A549 (cell line): ENCODE results near the gene RNF13. TPM values are rescaled to one million over a fixed set of nuclear protein-coding genes. Genes with fewer than 3 reads are reported as not detected.

Experiments used
- ATAC-seq, 2 experiments: fragments of 200-7000 bp in 1 of 2; fragments of >200 bp in 1 of 2; cut with Nextera tagmentation in 1 of 2; cut with Tn5 transposase in 1 of 2; 3 replicates each; pipeline versions ENCODE4 v1.8.0 to v1.9.1; 2018 to 2020; ENCODE audit warnings: mild to moderate bottlenecking in 1 of 2, moderate library complexity in 1 of 2
- CTCF ChIA-PET: fragments of 300-600 bp; sonication (Branson Sonifier 250); formaldehyde crosslinking; extraction: SDS; loops from one replicate; lab custom pipeline; 2021; ENCODE audit warnings: antibody characterized with exemption, inconsistent platforms; lab: Yijun Ruan, JAX
- POLR2A ChIA-PET: fragments of 350-600 bp; formaldehyde crosslinking; extraction: SDS; loops from one replicate; lab custom pipeline; 2021; ENCODE audit warnings: antibody characterized with exemption, inconsistent platforms; lab: Yijun Ruan, JAX
- DNase-seq, 2 experiments: peaks; one replicate each; pipeline versions ENCODE4 v3.0.0 to v3.0.0-alpha.2; 2011 to 2016; ENCODE audit warnings: low read depth in 1 of 2, low spot score in 1 of 2
- FAIRE-seq: peaks from 2 replicates; lab custom pipeline; 2011; peaks lifted over from hg19 to GRCh38; lab: Jason Lieb, UNC
- H3K27ac ChIP-seq, 2 experiments: fragments of >200 bp; sonication (Bioruptor Twin); formaldehyde crosslinking; 3 replicates each; pipeline ENCODE4 v1.5.1; 2016 to 2017
- H3K4me1 ChIP-seq: fragments of >200 bp; sonication (Bioruptor Twin); formaldehyde crosslinking; 3 replicates; pipeline ENCODE4 v1.6.1; 2016
- H3K4me2 ChIP-seq: fragments of >200 bp; sonication (Bioruptor Twin); formaldehyde crosslinking; 3 replicates; pipeline ENCODE4 v1.6.1; 2016
- H3K4me3 ChIP-seq: fragments of >200 bp; sonication (Bioruptor Twin); formaldehyde crosslinking; 3 replicates; pipeline ENCODE4 v1.5.1; 2016
- H3K9me3 ChIP-seq: fragments of >200 bp; sonication (Bioruptor Twin); formaldehyde crosslinking; 3 replicates; pipeline ENCODE4 v1.6.1; 2016
- ATOH8 ChIP-seq: fragments of 250-450 bp; sonication (Bioruptor Pico); IDR thresholded peaks from 2 replicates; pipeline ENCODE4 v1.5.0; 2020; ENCODE audit warnings: low read depth, mild to moderate bottlenecking, moderate library complexity
- BCL3 ChIP-seq: fragments of >200 bp; sonication (Bioruptor Twin); formaldehyde crosslinking; IDR thresholded peaks from 3 replicates; pipeline ENCODE4 v1.6.1; 2016
- BHLHE40 ChIP-seq: IDR thresholded peaks from 2 replicates; pipeline ENCODE4 v1.6.1; 2012; ENCODE audit warnings: low read depth, low read length, inconsistent platforms
- CBX2 ChIP-seq: fragments of 200-600 bp; sonication (generic); IDR thresholded peaks from 2 replicates; pipeline ENCODE4 v1.6.1; 2016; ENCODE audit warnings: low read depth, mild to moderate bottlenecking, borderline replicate concordance
- E2F6 ChIP-seq: IDR thresholded peaks from 2 replicates; pipeline ENCODE4 v1.6.1; 2012; ENCODE audit warnings: low read depth, borderline replicate concordance
- ESRRA ChIP-seq: fragments of 150-350 bp; IDR thresholded peaks from 2 replicates; pipeline ENCODE4 v1.6.1; 2014; ENCODE audit warnings: mild to moderate bottlenecking, low read length, borderline replicate concordance
- FOSL2 ChIP-seq, 2 experiments: fragments of 450-650 bp in 1 of 2; fragments of >200 bp in 1 of 2; sonication (Bioruptor Twin) in 1 of 2; formaldehyde crosslinking; IDR thresholded peaks; 2 replicates each; pipeline versions ENCODE4 v1.5.0 to v1.6.1; 2016 to 2020; ENCODE audit warnings: mild to moderate bottlenecking in 1 of 2, moderate library complexity in 1 of 2
- HES2 ChIP-seq: fragments of >200 bp; sonication (Bioruptor Twin); formaldehyde crosslinking; IDR thresholded peaks from 2 replicates; pipeline ENCODE4 v1.6.1; 2016
- HMGXB4 ChIP-seq: fragments of 250-450 bp; sonication (Bioruptor Pico); IDR thresholded peaks from 2 replicates; pipeline ENCODE4 v1.5.0; 2021; ENCODE audit warnings: mild to moderate bottlenecking, moderate library complexity, borderline replicate concordance
- HOXB13 ChIP-seq: fragments of 250-450 bp; sonication (Bioruptor Pico); IDR thresholded peaks from 2 replicates; pipeline ENCODE4 v1.5.0; 2020; ENCODE audit warnings: low read depth, mild to moderate bottlenecking, moderate library complexity
- HOXB5 ChIP-seq: fragments of 250-450 bp; sonication (Bioruptor Pico); IDR thresholded peaks from 2 replicates; pipeline ENCODE4 v1.5.0; 2020; ENCODE audit warnings: mild to moderate bottlenecking, moderate library complexity
- KDM5A ChIP-seq: fragments of 200-600 bp; sonication (generic); IDR thresholded peaks from 2 replicates; pipeline ENCODE4 v1.6.1; 2016; ENCODE audit warnings: antibody characterized with exemption, mild to moderate bottlenecking
- NFE2L2 ChIP-seq: fragments of 150-350 bp; conservative IDR thresholded peaks from 2 replicates; pipeline ENCODE4 v1.6.1; 2014; ENCODE audit warnings: low read length
- NR3C1 ChIP-seq: fragments of >200 bp; sonication (Bioruptor Twin); formaldehyde crosslinking; IDR thresholded peaks from 3 replicates; pipeline ENCODE4 v1.6.1; 2017
- PBX3 ChIP-seq: IDR thresholded peaks from 2 replicates; pipeline ENCODE4 v1.6.1; 2012
- POLR2A ChIP-seq: IDR thresholded peaks from 2 replicates; pipeline ENCODE4 v1.6.1; 2012; ENCODE audit warnings: mild to moderate bottlenecking, low read length
- POLR2AphosphoS2 ChIP-seq: conservative IDR thresholded peaks from 2 replicates; pipeline ENCODE4 v1.6.1; 2012; ENCODE audit warnings: low read length, improper control_type of control experiment, inconsistent platforms
- RAD21 ChIP-seq, 2 experiments: fragments of >200 bp in 1 of 2; sonication (Bioruptor Twin) in 1 of 2; formaldehyde crosslinking in 1 of 2; IDR thresholded peaks in 1 of 2; conservative IDR thresholded peaks in 1 of 2; 2 replicates in 1 of 2; 3 replicates in 1 of 2; pipeline ENCODE4 v1.6.1; 2012 to 2018; ENCODE audit warnings: inconsistent platforms in 1 of 2
- TFCP2L1 ChIP-seq: fragments of 250-450 bp; sonication (Bioruptor Pico); IDR thresholded peaks from 2 replicates; pipeline ENCODE4 v1.5.0; 2021; ENCODE audit warnings: mild to moderate bottlenecking
- WGBS: methylation state at CpG from one replicate; pipeline ENCODE4 v1.1.6; 2017; ENCODE audit errors: missing lambda C conversion rate; 5-methylcytosine and 5-hydroxymethylcytosine counted together
- polyA plus RNA-seq, 4 experiments: library from polyadenylated mRNA; depleted of rRNA in 3 of 4; stranded (reverse); fragments of >200 nt; fragmentation: RNase III in 1 of 4; extraction: RNeasy Plus Mini Kit Qiagen cat#74134 plus additional on column Dnase treatment in 1 of 4; gene quantifications; 2 replicates in 3 of 4; 3 replicates in 1 of 4; pipeline ENCODE4 v1.2.3, GENCODE V29; 2011 to 2017

The RNF13 gene
- polyA plus RNA-seq, 2 of the 4 experiments (the other 2 are of a cell fraction): 46.2 to 100 TPM

GRCh38 chr3:149895769-149896168 is 82.8 kb downstream of the RNF13 start:
- WGBS: 89% methylated on average over 2 of the region's 2 CpGs
- ChIA-PET CTCF (interaction anchor here (1.4 kb wide), 1 partner anchor 16 kb away, joined by 7 read pairs; no protein-coding TSS in a partner anchor), POLR2A (interaction anchor here (0.7 kb wide), 1 partner anchor 26 kb away, joined by 4 read pairs; no protein-coding TSS in a partner anchor)
- Histone ChIP-seq H3K9me3 (no peaks in the 10 kb centered on the region), H3K4me2 (no peak overlapping the region)
- no peak for DNase-seq
- FAIRE-seq: no peak
- TF ChIP-seq HOXB5 (CRISPR knock-in tag): no peak
- TF ChIP-seq HMGXB4 (CRISPR knock-in tag): no peak
- no peak for TF ChIP-seq POLR2A
- no peak for TF ChIP-seq E2F6
- TF ChIP-seq HOXB13 (CRISPR knock-in tag): no peak
- TF ChIP-seq RAD21 (conservative IDR thresholded peaks at IDR 0.05 in 1 of 2, IDR thresholded peaks at IDR 0.05 in 1 of 2): no peak
- no peak for TF ChIP-seq CBX2
- no peak for TF ChIP-seq NFE2L2
- TF ChIP-seq POLR2AphosphoS2: no peak
- TF ChIP-seq FOSL2 (IDR thresholded peaks at IDR 0.05): no peak
- no peak for TF ChIP-seq FOSL2 (CRISPR knock-in tag; IDR thresholded peaks at IDR 0.05)
- TF ChIP-seq ESRRA: no peak
- no peak for TF ChIP-seq BCL3
- TF ChIP-seq TFCP2L1: no peak
- TF ChIP-seq, all 56 proteins: peak for 0
- no peak for ATAC-seq
- Histone ChIP-seq H3K4me1 (peaks cover 6% of the 10 kb centered on the region; the same call in 1 of the 3 replicates), H3K27ac (no peak overlapping the region), H3K4me3 (no peak overlapping the region)

- Histone ChIP-seq H3K9me3 (no peaks in the 10 kb centered on the region), H3K27ac (no peak overlapping the region), H3K4me3 (no peak overlapping the region), H3K4me2 (no peak overlapping the region), H3K4me1 (peaks cover 6% of the 10 kb centered on the region; the same call in 1 of the 3 replicates)
- ATAC-seq: no peak
- WGBS: 85% methylated on average over 2 of the region's 2 CpGs
- TF ChIP-seq HMGXB4 (CRISPR knock-in tag): no peak
- TF ChIP-seq NFE2L2: no peak
- TF ChIP-seq KDM5A: no peak
- TF ChIP-seq RAD21 (conservative IDR thresholded peaks at IDR 0.05 in 1 of 2, IDR thresholded peaks at IDR 0.05 in 1 of 2): no peak
- no peak for TF ChIP-seq PBX3
- no peak for TF ChIP-seq ATOH8 (CRISPR knock-in tag)
- TF ChIP-seq NR3C1: no peak
- TF ChIP-seq BHLHE40: no peak
- TF ChIP-seq HES2: no peak
- no peak for FAIRE-seq
- no peak for DNase-seq
- CTCF ChIA-PET: interaction anchor here (0.9 to 1.8 kb wide), 4 partner anchors 9 to 69 kb away, joined by 3 to 4 read pairs (median 3); no protein-coding TSS in a partner anchor
- POLR2A ChIA-PET: no interaction called here
Measured at GRCh38 chr3:149898771-149899170, 85.8 kb downstream of the RNF13 start.
